H7 (cell line): ENCODE results near the gene MLN. TPM values are rescaled to one million over a fixed set of nuclear protein-coding genes. Genes with fewer than 3 reads are reported as not detected.
A peak's percentile ranks its signal among the peaks of the same experiment; 100 is the strongest.

Source experiments
- DNase-seq: peaks from one replicate; pipeline ENCODE4 v3.0.0; 2012
- H3K27me3 ChIP-seq: 2 replicates; pipeline ENCODE4 v1.6.0; 2011; ENCODE audit warnings: mild to moderate bottlenecking, low read length; ENCODE audit not compliant: control insufficient read depth, insufficient read depth
- H3K36me3 ChIP-seq: replicated peaks from 2 replicates; pipeline ENCODE4 v1.5.1; 2011; ENCODE audit warnings: low read length; ENCODE audit not compliant: control insufficient read depth, insufficient read depth
- H3K4me3 ChIP-seq: 2 replicates; pipeline ENCODE4 v1.5.1; 2011; ENCODE audit warnings: low read depth, mild to moderate bottlenecking, control low read depth, low read length, moderate library complexity; ENCODE audit not compliant: insufficient read depth
- total RNA-seq: library from RNA; depleted of rRNA; stranded (reverse); fragments of >200 nt; shearing (Covaris generic); gene quantifications from 2 replicates; pipeline ENCODE4 v1.2.3, GENCODE V29; 2014

MLN gene
- total RNA-seq, 1 experiment from 2014 or later = not detected

- Histone ChIP-seq H3K36me3 (no peaks in the 10 kb centered on the region), H3K4me3 (no peak overlapping the region), H3K27me3 (no peaks in the 10 kb centered on the region)
- no peak for DNase-seq
Measured at GRCh38 chr6:33756211-33756954, 47.4 kb downstream of the MLN start.

DNA sequence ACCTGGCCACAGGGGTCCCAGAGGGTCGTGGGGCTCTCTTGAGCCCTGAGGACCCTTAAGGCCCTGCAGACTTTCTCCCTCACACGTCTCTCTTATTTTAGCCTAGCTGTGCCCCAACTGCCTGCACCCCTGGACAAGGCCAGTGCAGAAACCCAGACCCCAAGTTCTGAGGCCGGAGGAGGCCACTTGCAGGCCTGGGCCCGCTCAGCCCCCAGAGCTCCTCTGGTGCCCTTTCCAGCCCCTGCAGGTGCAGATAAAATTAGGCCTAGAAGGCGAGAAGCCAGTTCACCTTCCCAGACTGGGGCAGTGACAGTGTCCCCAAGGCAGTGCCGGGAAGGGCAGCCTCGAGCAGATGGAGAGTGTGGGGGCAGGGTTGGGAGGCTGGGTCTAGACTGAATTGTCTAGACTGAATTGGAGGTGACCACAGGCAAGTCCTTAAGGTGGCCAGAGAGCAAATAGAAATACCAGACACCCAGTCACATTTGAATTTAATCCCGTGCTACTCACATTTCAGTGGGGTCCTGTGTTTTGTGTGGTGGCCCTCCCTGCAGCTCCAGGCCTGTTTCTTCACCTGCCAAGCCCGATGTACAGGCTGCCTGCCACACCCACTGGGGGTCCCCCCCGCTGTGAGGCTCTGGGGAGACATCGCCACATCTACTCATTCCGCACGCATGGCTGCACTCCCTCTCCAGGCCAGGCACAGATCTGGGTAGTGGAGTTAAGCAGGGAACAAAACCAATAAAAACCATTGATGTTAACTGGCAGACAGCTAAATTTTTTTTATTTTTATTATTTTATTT lies 48.5 kb downstream of the MLN start:
- Histone ChIP-seq H3K36me3 (no peaks in the 10 kb centered on the region), H3K4me3 (no peak overlapping the region), H3K27me3 (no peaks in the 10 kb centered on the region)
- DNase-seq = no peak

DNA sequence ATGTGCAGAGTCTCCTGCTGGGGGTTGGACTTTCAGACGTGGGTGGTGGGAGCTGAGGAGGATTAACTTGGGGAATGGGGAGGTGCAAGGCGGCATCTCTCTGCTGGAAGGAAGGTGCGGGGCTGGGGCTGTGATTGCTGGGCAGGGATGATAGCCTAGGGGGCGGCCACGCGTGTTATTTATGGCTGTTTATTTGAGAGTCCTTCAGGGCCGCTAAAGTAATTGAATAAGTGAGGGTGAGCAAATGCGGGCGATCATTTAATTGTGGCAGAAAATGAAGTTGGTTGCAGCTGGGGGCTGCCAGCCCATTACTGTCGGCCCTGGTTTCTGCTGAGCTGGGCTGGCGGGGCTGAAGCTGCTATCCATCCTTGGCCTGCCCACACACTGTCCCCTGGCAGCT lies 49.6 kb downstream of the MLN start:
- H3K27me3 ChIP-seq = no peaks in the 10 kb centered on the region
- H3K36me3 ChIP-seq = no peaks in the 10 kb centered on the region
- DNase-seq = no peak
- no peak overlapping the region for H3K4me3 ChIP-seq

DNA sequence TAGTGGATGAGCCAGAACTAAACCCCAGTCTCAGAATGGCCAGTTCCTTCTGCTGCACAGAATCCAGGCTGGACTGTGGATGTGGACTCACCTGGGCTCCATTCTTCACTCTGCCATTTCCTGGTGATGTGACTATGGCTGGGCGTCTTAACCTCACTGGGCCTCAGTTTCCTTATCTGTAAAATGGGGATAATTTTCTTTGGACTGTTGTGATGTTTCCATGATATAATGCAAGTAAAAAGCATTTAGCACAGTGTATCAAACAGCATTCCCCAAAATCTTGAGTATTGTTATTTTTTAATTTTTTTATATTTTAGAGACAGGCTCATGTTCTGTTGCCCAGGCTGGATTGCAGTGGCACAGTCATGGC lies 51.2 kb downstream of the MLN start:
- Histone ChIP-seq H3K36me3 (no peaks in the 10 kb centered on the region), H3K27me3 (no peaks in the 10 kb centered on the region), H3K4me3 (no peak overlapping the region)
- no peak for DNase-seq

- Histone ChIP-seq H3K4me3 (no peak overlapping the region), H3K27me3 (no peaks in the 10 kb centered on the region), H3K36me3 (no peaks in the 10 kb centered on the region)
- no peak for DNase-seq
Measured at GRCh38 chr6:33751771-33752645, 51.8 kb downstream of the MLN start.

DNA sequence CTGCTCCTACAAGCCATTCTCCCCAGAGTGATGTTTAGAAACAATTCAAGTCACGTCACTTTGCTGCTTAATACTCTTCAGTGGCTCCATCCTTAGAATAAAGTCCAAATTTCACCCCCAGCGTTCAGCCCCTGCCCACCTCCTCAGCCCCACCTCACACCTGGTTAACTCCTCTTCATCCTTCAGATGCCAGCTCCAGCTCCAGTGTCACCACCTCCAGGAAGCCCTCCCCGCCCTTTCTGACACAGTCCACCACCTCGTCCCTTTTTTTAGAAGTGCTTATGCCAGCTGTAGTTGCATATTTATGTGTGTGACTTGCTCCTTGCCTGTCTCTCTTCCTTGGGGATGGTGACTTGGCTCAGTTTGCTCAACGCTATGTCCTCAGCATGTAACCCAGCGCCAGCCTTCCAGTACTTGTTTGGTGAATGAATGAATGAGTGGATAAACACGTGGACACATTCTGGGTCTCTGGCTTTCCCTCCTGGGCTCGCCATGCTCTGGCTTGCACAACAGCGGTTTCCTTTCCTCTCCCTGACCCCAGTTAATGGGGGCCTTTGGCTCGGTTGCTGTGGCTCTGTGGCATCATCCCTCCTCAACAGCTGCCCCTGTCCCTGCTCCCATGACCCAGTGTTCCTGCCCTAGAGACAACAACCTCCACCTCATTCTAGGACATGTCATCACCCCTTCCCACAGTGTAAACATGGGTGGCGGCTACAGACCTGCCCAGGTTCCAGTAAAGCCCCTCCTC lies 53.4 kb downstream of the MLN start:
- no peak for DNase-seq
- Histone ChIP-seq H3K36me3 (no peaks in the 10 kb centered on the region), H3K4me3 (no peak overlapping the region), H3K27me3 (no peaks in the 10 kb centered on the region; the same call in 1 of the 2 replicates)

- H3K27me3 ChIP-seq = no peaks in the 10 kb centered on the region; the same call in 1 of the 2 replicates
- H3K4me3 ChIP-seq = no peak overlapping the region
- H3K36me3 ChIP-seq = no peaks in the 10 kb centered on the region
- no peak for DNase-seq
Measured at GRCh38 chr6:33749401-33749800, 54.4 kb downstream of the MLN start.

GRCh38 chr6:33748841-33749240 lies 55.0 kb downstream of the MLN start:
- Histone ChIP-seq H3K4me3 (no peak overlapping the region), H3K36me3 (no peaks in the 10 kb centered on the region), H3K27me3 (no peaks in the 10 kb centered on the region; the same call in 1 of the 2 replicates)
- DNase-seq = peak; percentile 68

GRCh38 chr6:33747823-33748222 lies 56.0 kb downstream of the MLN start:
- H3K36me3 ChIP-seq = no peaks in the 10 kb centered on the region
- no peak overlapping the region for H3K4me3 ChIP-seq
- no peak for DNase-seq
- H3K27me3 ChIP-seq = no peaks in the 10 kb centered on the region; the same call in 1 of the 2 replicates

DNA sequence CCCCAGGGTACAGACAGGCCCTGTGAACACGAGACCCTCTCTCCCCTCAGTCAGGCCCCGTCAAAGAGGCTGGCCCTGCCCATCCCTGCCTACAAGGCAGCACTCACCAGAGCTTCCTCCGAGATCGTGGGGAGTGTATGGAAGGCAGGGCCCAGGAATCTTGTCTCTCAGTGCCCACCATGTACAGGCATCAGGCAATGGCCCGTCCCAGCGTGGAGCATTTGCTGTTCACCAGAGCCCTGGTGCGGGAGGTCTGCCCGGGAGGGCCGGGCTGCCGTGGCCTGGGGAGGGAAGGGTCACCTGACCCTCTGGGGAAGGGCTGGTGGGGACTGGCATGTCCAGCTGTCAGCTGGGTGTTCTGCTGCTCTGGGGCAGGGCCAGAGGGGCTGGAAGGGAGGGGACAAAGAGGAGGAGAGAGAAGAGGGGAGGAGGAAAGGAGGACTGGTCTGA lies 57.1 kb downstream of the MLN start, which contains the start of gene IP6K3:
Gene IP6K3, minus strand, starts transcription at position 255 of the 450 bp plus-strand sequence. CDS start 11,429 bp downstream, outside the sequence.
- H3K4me3 ChIP-seq = no peak within 1 kb of the TSS
- no peaks in the 10 kb centered on the region; the same call in 1 of the 2 replicates for H3K27me3 ChIP-seq
- no peaks in the 10 kb centered on the region for H3K36me3 ChIP-seq
- DNase-seq = peak; percentile 70

DNA sequence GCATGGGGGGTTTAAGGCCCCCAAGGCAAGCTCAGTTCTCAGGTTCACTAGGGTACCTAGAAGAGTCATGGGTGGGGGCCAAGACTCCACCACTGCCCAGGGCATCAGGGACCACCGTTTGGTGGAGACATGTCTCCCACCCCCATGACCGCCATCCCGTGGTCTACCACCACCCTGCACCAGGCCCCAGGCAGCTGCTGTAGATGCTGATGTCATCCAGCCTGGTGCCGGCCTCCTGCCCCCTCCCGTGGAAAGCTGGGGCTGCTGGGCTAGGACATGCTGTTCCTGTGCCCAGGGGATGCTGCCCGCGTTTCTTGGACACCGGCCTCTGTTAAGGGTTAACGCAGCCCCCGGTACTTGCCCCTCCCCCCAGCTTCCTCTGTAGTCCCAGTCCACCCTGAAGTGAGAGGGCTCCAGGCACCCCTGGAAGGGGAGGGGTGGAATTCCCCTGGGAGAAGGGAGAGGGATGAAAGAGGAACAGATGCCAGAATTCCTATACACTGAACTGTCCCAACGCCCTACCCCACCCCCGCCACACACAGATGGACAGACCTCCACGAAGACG lies 57.7 kb downstream of the MLN start:
- DNase-seq = peak; percentile 87
- no peaks in the 10 kb centered on the region for H3K36me3 ChIP-seq
- no peaks in the 10 kb centered on the region; the same call in 1 of the 2 replicates for H3K27me3 ChIP-seq
- H3K4me3 ChIP-seq = no peak overlapping the region

- no peaks in the 10 kb centered on the region; the same call in 1 of the 2 replicates for H3K27me3 ChIP-seq
- no peaks in the 10 kb centered on the region for H3K36me3 ChIP-seq
- DNase-seq = no peak
- H3K4me3 ChIP-seq = no peak overlapping the region
Measured at GRCh38 chr6:33745548-33745947, 58.3 kb downstream of the MLN start.

- Histone ChIP-seq H3K27me3 (no peaks in the 10 kb centered on the region; the same call in 1 of the 2 replicates), H3K4me3 (no peak overlapping the region), H3K36me3 (no peaks in the 10 kb centered on the region)
- peak; percentile 74 for DNase-seq
Measured at GRCh38 chr6:33744895-33745546, 58.8 kb downstream of the MLN start.
